NCI-H82 (cell line): ENCODE data around the gene SORCS1.

ENCODE experiments used
- DNase-seq: peaks from one replicate; lab custom pipeline; 2025; lab: John Stamatoyannopoulos, UW

Gene SORCS1

DNA sequence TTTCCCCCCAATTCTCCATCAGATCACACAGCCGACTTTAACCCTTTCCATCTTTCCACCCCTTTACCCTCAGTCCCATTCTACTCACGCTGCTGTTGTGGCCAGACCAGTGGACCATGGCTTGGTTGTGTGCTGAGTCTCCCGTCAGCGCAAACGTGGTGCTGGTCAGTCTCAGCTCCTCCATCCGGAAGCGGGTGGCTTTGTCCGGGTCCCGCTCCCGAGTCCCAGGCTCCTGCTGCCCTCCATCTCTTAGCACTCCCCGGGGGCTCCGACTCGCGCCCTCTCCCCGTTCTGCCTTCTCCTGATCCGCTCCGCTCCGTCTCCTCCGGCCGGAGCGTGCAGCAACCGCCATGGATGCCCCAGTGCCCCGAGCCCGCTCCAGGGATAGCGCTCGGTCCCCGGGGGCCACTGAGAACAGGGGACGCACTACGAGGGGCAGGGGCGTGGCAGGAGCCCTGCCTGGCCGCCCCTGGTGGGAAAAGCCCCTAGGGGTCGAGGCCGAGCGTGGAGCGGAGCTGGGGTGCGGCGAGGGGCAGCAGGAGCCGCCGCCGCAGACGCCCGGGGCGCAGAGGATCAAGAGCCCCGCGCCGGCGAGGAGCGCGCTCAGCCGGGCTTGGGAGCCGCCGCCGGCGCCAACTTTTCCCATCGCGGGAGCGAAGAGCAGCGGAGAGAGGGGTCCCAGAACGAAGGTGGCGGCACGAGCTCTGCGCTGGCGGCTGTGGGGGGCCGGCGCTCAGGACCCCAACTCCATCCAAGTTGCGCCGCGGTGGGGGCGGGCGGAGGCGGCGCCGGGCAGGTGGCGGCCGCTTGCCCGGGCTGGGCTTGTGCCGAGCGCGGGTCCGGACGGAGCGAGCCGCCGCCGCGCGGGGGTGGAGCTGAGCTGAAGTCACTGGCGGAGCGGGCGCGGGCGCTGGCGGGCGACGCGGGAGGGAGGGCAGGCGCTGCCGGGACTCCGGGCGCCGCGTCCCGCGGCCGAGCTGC, at the start of gene SORCS1:
TSS of gene SORCS1 (minus strand) at position 826 of the 981 bp plus-strand sequence.
- peak; percentile 51 for DNase-seq

DNA sequence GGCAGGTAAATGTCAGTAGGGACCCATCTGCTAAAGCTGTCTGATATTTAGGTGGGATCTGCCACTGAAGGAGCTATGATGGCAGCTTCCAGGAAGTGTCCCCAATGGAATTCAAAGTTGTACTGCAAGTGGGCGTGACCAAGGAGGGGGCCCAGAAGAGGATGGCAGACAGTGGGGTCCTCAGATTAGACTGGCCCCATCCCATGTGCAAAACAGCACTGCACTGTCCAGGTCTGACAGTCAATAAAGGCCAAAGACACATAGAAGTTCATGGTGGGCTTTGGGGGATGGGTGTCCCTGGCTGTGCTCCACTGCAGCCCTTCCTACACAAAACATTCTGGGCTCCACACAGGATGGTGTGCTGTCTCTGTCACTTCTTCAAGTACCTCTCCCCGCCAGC, 49.8 kb upstream of the SORCS1 start:
- DNase-seq = no peak

DNA sequence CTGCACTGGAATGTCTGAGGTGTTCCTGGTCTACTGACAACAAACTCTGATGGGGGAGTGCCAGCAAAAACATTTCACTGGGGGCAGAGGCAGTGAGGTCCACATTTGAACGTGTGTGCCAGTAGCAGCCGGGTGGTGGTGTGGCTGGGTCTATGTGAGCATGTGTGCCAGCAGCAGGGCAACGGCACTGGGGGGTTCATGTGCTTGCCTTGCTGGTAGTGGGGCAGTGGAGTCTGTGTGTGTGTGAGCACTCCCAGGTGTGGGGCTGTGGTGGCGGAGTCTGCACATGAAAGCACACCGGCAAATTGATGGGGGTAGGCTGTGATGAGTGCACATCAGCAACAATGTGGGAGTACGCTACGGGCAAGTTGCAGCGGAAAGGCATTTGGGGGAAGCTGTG, 49.4 kb upstream of the SORCS1 start:
- no peak for DNase-seq

DNA sequence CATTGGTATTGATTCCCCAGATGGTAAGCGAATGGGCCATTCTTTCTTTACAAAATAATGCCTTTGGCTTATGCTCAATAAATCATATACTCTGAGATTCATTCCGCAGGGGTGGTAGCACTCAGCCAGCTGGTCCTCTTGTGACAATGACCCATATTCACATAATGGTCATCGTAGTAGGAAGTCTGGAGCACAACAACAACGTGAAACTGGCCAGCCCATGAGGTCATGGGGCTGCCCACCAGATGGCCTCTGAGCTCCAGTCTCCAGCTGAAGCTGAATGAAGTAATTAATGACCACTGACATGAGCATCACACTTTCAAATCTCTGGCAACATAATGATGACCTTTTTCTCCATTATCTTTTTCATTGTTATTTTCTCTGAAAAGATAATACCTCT, 42.3 kb upstream of the SORCS1 start:
- no peak for DNase-seq

DNA sequence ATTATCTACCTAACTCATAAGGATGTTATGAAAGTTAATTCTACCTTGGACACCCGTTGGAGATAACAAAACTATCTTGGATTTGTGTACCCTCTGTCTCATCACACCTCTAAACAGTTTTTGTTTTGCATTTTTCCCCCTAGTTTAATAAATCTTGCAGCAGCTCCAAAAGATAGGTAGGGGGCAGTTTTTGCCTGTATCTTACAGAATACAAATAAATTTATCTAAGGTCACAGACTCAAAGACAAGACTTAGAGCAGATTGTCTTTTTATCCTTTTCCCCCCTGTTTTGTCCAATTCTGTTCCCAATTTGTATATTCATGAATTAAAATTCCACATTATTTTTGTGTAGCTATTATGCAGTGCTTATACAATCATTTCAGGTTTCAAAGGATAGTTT, 5.0 kb upstream of the SORCS1 start:
- no peak for DNase-seq

DNA sequence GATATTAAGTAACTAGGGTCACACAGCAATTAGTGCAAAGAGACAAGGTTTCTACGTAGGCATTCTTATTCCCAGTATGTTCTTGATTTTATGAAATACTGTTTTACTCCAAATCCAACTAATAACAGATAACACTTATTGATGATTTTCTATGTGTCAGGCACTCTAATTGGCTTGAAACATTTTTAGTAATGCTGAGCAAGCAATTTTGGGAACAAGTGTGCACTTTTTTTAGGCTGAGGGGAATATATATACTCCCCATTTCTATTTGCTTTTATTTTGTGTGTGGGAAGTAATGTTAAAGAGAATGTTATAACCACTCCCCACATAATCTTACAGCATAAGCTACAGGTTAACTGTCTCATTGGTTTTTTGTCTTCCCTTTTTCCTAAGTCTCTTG, 4.2 kb upstream of the SORCS1 start:
- no peak for DNase-seq

DNA sequence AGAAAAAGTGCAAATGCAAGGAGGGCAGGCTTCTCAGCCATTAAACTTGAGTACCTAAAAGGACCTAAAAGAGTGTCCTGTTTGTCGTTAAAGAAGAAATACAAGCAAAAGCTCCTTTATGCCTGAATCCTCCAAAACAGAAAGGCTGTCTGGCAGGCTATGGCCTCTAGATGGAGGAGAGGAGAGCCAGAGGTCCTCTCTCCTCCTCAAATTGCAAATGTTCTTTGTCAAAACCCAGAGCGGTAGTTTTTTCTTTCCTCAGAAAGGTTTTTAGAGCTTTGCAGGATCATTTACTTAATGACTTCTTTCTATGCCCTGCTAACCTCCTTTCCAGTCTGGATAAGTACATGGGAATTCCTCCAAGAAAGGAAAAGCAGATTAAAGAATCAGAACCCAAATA, 1.9 kb upstream of the SORCS1 start:
- peak; percentile 7 for DNase-seq

DNA sequence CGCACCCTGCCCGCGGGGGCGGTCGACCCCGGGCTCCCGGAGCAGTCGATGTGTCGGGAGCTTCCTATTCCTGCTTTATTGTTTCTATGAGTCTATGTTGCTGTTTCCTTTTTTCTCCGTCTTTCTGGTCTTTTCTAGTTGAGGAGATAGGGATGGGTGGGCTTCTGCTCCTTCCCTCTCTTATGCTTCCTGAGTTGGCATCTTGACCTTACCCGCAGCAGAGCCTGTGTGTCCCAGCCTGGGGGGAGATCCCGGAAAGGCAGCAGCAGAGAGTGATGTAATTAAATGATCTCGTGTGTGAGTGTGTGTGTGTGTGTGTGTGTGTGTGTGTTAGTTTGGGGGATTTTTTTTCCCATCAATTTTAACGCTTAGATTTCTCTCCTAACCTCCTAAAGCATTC, 486 bp upstream of the SORCS1 start:
- DNase-seq = peak; percentile 21

DNA sequence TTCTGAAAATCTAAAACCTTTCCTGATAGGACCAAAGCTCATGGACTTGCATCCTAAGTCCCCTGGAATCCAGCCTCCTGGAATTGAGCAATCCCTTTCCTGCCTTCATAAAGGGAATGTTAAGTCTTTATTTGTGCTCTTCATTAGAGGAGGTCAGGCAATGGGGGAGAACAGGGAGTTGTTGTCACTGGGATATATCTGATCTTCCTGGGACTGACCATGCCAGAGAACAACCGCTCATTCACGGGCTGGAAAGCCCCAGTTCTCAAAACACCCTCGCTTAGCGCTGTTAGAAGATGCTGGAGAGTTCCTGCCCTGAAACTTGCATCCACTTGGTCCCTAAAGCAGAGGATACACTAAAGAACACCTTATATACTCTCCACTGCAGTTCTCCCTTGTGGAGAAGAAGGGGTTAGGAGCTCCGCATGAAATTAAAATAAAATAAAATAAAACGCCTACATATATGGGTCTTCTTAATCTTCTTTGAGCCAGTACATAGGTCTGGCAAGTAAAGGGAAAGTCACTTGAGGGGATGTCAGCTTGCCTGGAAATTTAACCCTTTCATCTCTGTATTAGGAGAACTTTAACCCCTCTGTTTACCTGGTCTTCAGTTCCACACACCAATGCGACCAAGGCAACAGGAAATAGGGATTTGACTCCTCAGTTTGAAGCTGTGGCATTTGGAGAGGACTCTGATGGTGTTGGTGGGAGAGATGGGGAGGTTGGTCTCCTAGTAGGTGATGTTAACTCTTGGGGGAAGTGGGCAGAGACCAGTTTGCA, 1.2 kb downstream of the SORCS1 start:
- peak; percentile 18 for DNase-seq

DNA sequence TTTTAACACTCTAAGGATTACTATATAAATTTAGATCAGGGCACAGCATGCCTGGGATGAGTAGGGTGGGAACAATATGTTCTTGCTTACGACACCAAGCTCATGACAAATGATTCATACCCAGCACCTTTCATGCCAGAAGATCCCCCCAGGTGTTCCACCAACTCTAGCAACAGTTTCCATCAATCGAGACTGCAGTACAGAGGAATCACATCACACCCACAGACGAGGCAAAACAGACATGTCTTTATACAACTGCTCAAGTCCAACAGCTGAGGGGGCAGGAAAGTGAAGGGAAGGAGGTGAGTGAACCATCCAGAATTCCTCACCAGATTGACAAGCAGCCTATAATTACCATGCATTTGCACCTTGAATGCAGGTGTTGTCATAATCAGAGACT, 3.6 kb downstream of the SORCS1 start:
- DNase-seq = no peak

DNA sequence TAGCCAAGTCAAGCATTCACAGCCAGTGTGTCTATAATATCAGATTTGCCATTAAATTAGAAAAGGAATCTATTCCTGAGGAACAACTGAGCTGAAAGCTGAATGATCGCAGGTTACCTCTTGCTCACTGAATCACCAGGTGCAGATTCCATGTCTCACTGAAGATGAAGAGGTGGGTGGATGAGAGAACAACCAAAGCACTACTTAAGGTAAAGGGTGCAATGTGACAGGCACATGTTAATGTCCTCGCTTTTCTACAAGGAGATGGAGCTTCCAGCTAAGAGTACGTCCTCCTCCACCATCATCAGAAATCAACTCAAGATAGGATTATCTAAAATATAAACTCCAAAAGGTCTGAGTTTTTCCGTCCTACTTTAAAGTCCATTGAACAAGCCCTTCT, 4.6 kb downstream of the SORCS1 start:
- DNase-seq = no peak

DNA sequence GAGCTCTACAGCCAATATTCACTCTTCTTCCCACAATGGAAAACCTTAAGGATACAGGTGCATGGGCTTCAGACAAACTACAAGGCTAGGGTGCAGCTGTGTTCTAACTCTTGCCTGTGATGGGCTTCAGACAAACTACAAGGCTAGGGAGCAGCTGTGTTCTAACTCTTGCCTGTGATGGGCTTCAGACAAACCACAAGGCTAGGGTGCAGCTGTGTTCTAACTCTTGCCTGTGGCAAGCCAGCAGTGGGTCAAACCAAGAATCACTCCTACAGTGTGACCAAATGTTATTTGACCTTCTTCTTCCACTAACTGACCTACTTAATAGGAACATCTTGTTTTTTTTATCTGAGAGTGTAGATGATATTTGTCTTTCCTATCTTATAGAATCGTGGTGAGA, 7.4 kb downstream of the SORCS1 start:
- DNase-seq = no peak

DNA sequence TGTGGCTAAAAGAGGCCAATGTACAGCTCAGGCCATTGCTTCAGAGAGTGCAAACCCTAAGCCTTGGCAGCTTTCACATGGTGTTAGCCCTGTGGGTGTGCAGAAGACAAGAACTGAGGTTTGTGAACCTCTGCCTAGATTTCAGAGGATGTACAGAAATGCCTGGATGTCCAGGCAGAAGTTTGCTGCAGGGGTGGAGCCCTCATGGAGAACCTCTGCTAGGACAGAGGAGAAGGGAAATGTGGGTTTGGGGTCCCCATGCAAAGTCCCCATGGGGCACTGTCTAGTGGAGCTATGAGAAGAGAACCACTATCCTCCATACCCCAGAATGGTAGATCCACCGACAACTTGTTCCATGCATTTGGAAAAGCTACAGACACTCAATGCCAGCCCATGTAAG, 12.4 kb downstream of the SORCS1 start:
- no peak for DNase-seq

DNA sequence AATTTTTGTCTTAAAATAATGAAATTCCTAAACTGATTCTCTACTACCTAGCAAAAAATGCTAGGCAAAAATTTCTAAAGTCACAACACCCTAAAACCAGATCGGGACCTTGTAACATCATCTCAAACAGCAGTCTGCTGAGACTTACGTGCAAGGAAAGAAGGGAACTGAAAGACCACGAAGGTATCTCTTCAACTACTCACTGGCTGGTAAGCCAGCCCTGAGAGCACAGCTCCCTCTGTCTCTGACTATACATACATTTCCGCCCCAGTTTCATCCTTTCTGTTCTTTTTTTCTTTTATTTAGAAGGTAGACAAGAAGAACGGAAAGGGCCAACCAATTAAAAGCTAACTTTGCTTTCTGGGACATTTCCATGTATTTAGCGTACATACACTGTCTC, 15.6 kb downstream of the SORCS1 start:
- no peak for DNase-seq

DNA sequence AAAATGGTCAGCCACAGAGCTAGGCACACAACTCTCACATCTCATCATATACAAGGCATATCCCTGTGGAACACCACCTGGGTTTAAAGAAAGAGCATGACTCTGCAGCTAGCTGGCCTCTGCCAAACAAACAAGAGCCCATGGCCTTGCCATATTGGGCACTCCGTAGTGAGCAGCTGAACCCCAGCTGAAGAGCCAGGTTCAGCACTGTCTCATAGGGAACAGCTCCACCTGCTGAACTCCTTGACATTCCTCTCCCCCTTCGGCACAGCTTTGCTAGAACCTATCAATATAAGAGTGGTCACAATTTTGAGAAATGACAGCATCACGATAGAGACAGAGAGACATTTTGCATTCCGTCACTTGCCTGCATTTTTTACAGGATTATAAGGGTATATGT, 20.0 kb downstream of the SORCS1 start:
- peak; percentile 46 for DNase-seq

DNA sequence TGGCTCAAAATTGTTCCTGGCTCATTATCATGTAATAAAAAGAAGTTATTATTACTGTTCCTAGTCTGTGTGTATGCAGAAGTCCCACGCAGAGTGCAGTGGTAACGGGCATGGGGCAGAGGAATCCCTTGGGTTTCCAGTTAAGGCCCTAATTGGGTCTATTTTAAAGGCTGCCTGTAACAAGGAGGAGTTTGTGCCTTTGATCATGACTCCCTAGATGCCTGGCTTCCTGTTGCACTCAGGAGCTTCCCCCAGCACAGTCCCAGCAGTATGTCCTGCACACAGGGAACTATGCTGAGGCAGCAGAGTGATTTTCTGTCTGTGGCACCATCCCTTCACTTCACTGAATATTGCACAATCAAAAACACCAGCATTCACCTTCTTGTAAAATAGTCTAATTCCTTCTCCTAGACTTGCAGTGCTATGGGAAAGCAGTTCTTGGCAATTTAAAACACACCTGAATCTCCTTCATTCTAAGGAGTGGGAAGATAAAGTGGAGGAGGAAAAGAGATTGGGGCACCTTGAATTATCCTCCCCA, 22.9 kb downstream of the SORCS1 start:
- DNase-seq = no peak

DNA sequence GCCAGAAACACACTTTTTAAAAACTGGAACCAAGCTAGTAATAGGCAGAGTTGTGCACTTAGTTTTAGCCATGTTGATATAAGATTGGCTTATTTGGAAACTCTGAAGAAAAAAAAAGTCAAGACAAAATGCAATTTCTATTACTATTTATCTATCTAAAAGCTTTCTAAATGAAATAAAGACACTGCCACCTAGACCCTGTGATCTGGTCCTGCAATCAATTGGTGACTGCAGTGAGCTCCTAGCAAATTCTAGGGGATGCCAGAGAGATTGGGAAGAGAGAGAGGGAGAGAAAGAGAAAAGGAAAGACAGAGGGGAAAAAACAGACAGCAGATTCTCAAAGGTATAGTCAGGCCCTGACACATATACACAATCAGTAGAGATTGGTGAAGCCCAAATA, 25.3 kb downstream of the SORCS1 start:
- DNase-seq = no peak

DNA sequence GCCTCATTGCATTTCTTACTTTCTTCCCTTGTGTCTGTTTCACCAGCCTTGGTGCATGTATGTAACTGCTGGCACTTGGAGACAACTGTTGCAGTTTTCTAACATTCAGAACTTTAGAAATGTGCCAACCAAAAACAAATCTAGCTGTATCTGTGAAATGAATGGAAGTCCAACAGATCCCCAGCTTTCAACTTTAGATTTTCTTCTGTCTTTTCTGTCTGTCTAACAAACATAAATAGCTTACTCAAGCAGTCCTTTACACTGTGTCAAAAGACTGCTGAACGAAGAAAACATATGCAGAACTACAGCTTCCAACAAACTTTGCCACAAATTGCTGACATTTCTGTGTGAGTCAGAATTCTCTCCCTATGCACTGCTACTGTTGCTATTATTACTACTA, 30.9 kb downstream of the SORCS1 start:
- DNase-seq = no peak

DNA sequence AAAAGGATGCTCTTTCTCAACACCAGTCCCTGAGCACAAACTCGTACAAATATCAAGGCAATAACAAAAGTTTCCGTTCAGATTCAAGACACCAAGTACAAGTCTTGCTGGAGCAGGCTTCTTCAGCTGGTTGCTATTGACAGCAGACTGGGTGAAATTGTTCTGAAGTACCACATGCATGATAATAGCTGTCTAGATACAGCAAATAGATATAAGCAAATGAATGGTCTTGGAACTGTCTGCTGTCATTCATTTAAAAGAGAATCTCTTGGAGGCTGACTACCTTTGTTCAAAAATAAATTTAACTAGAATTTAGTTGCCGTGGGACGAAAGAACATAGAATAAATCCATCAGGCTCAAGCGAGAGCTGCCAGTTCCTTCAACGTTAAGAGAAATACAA, 35.5 kb downstream of the SORCS1 start:
- DNase-seq = no peak

DNA sequence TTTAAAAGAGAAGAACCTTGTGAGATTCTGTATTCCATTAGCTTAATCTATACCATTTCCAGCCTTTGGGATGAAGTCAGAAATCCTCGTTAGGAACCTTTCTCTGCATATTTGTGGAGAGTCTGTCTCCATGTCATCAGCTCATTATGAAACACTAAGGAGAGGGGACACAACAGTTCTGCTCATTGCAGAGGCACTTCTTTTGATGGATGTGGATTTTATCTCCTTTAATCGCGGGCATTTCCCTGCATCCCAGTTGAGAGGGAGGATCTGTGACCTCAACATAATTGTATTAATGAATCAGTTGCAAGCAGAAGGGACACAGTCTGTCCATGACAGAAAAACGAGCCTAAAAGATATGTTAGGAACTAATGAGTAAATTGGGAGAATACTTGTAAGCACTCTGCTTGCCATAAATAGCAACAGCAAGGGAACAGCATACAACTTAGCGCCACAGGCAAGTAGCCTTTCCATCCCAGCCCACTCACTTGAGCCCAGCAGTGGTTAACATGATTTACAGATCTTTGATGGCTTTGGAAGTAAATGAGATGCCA, 37.9 kb downstream of the SORCS1 start:
- DNase-seq = peak; percentile 35

DNA sequence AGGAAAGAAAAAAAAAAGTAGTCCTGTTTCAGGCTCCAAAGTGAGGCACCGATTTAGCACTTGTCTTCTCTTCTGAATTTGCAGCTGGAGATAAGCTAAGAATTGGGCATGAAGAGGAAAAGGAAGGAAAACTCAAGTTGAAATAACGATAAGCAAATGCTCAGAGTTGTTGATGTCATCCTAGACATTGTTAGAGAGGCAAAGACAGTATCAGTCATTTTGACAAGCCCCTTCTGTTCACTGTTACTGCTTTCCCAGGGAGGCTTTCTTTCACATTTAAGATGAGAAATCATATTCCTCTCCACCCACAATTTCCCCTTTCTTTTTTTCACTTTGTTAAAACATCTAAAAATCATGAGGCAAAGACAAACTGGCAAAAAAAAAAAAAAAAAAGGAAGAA, 41.8 kb downstream of the SORCS1 start:
- DNase-seq = no peak

DNA sequence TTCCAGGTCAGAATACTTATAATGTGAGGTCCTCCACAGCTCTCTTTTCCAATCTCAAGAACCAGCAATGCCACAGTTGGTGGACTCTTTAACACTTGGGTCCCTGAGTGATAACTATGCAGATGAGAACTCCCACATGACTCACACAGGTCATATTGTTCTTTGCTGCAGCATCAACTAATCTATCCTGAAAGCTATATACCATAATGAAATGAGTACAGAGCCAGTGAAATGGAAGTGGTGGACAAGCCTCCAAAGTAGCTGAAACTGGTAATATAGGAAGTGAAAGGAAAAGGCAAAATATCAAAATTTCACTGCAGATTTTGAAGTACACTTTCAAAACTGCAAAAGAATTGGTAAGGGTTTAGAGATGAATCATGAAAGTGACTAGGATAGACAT, 45.6 kb downstream of the SORCS1 start:
- no peak for DNase-seq
